Fibroblast of lung (primary cell): ENCODE results near the gene NUP93.

Experiments
- CTCF ChIP-seq, 2 donors: IDR thresholded peaks in 1 of 2; conservative IDR thresholded peaks in 1 of 2; 1 replicate in 1 of 2; 2 replicates in 1 of 2; pipeline ENCODE4 v1.5.1; 2011 to 2012; ENCODE audit warnings: low read length in 2 of 2, control low read depth in 1 of 2, inconsistent platforms in 1 of 2, low read depth in 1 of 2, mild to moderate bottlenecking in 1 of 2
- EZH2 ChIP-seq: IDR thresholded peaks from 2 replicates; pipeline ENCODE4 v1.5.1; 2012; ENCODE audit warnings: low read length, control low read depth, mild to moderate bottlenecking; ENCODE audit errors: missing control alignments

- no peak for TF ChIP-seq CTCF (conservative IDR thresholded peaks at IDR 0.05 in 1 of 2, IDR thresholded peaks at IDR 0.05 in 1 of 2; ENCODE audit: low read depth in 1 of 2, low read length in 2 of 2)
- TF ChIP-seq EZH2, result no peak
These were observed 128.4 kb downstream of the NUP93 start for GRCh38 chr16:56858374-56858773.
